ENCODE results near the gene SPATS1.
"Not testable (repeated sequence)": the region's sequence is repeated elsewhere in the genome, so short reads cannot be mapped to it uniquely, and the experiment has no call there.

The SPATS1 gene

DNA sequence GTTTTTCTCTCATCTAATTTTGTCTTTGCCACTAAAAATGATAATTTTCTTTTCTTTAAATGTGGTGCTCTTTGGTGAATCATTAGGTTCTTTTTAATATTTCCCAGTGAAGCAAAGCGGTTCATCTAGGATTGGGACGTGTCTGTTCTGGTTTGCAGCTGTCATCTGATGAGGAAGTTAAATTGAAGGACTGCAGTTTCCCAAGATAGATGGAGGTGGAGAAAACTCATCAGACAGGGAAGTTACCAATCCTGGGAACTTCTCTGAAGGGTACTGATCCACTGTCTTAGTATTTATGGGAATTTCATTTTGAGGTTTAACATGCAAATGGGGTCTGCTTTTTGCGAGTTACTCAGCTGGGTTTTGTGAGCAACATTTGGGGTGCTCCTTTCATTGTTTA is 26.9 kb upstream of the SPATS1 start:
- ATAC-seq: no peak
- no peak for TF ChIP-seq RARB (CRISPR knock-in tag; IDR thresholded peaks at IDR 0.05)

DNA sequence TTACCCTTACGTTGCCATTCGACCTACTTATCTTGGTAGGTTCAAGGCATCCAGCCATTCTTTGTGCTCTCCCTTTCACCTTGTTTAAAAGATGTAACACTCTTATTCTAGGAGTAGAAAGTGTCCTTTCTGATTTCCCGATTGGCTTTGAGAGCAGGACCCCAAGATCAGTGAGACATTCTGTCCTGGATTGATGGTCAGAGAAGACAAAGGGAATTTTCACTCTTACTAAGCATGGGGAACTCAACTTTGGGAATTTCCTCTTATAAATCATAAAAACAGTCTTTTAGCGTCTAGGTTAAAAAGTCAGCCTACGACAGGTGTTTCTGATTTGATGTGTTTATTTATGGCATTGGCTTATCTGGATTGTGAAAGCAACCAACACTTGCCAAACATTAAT is 26.5 kb upstream of the SPATS1 start:
- TF ChIP-seq TCF4 (CRISPR knock-in tag; IDR thresholded peaks at IDR 0.05; ENCODE audit: borderline replicate concordance): no peak
- TF ChIP-seq ZC3H10 (CRISPR knock-in tag; IDR thresholded peaks at IDR 0.05): no peak
- TF ChIP-seq, protein P1, sequence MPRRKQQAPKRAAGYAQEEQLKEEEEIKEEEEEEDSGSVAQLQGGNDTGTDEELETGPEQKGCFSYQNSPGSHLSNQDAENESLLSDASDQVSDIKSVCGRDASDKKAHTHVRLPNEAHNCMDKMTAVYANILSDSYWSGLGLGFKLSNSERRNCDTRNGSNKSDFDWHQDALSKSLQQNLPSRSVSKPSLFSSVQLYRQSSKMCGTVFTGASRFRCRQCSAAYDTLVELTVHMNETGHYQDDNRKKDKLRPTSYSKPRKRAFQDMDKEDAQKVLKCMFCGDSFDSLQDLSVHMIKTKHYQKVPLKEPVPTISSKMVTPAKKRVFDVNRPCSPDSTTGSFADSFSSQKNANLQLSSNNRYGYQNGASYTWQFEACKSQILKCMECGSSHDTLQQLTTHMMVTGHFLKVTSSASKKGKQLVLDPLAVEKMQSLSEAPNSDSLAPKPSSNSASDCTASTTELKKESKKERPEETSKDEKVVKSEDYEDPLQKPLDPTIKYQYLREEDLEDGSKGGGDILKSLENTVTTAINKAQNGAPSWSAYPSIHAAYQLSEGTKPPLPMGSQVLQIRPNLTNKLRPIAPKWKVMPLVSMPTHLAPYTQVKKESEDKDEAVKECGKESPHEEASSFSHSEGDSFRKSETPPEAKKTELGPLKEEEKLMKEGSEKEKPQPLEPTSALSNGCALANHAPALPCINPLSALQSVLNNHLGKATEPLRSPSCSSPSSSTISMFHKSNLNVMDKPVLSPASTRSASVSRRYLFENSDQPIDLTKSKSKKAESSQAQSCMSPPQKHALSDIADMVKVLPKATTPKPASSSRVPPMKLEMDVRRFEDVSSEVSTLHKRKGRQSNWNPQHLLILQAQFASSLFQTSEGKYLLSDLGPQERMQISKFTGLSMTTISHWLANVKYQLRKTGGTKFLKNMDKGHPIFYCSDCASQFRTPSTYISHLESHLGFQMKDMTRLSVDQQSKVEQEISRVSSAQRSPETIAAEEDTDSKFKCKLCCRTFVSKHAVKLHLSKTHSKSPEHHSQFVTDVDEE (CRISPR knock-in tag; IDR thresholded peaks at IDR 0.05): no peak
- no peak for ATAC-seq

DNA sequence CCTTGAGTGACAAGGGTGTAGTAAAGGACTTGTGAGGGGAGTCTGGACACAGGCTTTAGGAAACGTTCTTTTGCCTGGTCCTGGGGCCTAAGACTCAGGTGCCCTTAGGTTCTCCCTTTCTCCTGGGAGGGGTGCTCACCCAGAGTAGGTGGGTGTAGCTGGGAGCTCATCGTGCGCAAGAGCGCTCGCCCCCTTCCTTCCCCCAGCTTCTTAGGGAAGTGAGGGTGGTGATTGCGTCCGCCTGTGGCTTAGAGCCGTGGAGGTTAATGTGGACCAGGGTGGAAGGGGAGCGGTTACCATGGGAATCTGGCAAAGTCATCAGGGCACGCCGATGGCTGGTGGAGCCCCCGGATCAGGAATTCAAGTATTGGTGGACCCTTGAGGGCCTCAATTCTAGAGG is 26.0 kb upstream of the SPATS1 start:
- TF ChIP-seq ZC3H10 (CRISPR knock-in tag; IDR thresholded peaks at IDR 0.05) (no peak), ISL1 (CRISPR knock-in tag; IDR thresholded peaks at IDR 0.05) (no peak), TCF4 (CRISPR knock-in tag; IDR thresholded peaks at IDR 0.05; ENCODE audit: borderline replicate concordance) (no peak), CSDC2 (CRISPR knock-in tag; IDR thresholded peaks at IDR 0.05) (no peak), ZNF565 (CRISPR knock-in tag; conservative IDR thresholded peaks at IDR 0.05; ENCODE audit: low read depth) (no peak)
- TF ChIP-seq, protein P2, sequence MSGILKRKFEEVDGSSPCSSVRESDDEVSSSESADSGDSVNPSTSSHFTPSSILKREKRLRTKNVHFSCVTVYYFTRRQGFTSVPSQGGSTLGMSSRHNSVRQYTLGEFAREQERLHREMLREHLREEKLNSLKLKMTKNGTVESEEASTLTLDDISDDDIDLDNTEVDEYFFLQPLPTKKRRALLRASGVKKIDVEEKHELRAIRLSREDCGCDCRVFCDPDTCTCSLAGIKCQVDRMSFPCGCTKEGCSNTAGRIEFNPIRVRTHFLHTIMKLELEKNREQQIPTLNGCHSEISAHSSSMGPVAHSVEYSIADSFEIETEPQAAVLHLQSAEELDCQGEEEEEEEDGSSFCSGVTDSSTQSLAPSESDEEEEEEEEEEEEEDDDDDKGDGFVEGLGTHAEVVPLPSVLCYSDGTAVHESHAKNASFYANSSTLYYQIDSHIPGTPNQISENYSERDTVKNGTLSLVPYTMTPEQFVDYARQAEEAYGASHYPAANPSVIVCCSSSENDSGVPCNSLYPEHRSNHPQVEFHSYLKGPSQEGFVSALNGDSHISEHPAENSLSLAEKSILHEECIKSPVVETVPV (CRISPR knock-in tag; IDR thresholded peaks at IDR 0.05): no peak
- TF ChIP-seq, protein P3, sequence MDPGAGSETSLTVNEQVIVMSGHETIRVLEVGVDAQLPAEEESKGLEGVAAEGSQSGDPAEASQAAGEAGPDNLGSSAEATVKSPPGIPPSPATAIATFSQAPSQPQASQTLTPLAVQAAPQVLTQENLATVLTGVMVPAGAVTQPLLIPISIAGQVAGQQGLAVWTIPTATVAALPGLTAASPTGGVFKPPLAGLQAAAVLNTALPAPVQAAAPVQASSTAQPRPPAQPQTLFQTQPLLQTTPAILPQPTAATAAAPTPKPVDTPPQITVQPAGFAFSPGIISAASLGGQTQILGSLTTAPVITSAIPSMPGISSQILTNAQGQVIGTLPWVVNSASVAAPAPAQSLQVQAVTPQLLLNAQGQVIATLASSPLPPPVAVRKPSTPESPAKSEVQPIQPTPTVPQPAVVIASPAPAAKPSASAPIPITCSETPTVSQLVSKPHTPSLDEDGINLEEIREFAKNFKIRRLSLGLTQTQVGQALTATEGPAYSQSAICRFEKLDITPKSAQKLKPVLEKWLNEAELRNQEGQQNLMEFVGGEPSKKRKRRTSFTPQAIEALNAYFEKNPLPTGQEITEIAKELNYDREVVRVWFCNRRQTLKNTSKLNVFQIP (CRISPR knock-in tag; IDR thresholded peaks at IDR 0.05; ENCODE audit: borderline replicate concordance, low read depth): no peak
- no peak for ATAC-seq

DNA sequence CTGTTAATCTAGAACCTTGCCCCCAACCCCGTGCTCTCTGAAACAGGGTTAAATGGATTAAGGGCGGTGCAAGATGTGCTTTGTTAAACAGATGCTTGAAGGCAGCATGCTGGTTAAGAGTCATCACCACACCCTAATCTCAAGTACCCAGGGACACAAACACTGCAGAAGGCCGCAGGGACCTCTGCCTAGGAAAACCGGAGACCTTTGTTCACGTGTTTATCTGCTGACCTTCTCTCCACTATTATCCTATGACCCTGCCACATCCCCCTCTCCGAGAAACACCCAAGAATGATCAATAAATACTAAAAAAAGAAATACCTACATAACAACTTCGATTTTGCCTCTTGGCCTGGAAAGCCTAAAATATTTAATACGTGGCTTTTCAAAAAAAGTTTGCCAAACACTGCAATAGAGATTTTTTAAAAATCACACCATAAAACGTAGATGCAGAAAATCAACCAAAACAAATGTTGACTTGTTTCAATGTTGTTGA is 25.3 kb upstream of the SPATS1 start:
- ATAC-seq: not testable (repeated sequence)

DNA sequence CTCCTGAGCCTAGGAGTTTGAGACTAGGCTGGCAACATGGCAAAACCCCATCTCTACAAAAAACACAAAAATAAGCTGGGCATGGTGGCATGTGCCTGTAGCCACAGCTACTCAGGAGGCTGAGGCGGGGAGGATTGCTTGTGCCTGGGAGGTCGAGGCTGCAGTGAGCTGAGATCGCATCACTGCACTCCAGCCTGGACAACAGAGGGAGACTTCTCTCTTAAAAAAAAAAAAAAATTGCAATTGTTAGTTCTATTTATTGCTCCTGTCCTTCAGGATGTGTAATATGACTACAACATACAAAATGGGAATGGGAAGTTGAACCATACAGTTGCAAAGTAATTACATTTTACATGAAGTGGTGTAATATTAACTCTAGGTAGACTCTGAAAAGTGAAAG is 21.2 kb upstream of the SPATS1 start:
- no peak for ATAC-seq
- TF ChIP-seq, protein P4, sequence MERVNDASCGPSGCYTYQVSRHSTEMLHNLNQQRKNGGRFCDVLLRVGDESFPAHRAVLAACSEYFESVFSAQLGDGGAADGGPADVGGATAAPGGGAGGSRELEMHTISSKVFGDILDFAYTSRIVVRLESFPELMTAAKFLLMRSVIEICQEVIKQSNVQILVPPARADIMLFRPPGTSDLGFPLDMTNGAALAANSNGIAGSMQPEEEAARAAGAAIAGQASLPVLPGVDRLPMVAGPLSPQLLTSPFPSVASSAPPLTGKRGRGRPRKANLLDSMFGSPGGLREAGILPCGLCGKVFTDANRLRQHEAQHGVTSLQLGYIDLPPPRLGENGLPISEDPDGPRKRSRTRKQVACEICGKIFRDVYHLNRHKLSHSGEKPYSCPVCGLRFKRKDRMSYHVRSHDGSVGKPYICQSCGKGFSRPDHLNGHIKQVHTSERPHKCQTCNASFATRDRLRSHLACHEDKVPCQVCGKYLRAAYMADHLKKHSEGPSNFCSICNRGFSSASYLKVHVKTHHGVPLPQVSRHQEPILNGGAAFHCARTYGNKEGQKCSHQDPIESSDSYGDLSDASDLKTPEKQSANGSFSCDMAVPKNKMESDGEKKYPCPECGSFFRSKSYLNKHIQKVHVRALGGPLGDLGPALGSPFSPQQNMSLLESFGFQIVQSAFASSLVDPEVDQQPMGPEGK (CRISPR knock-in tag; IDR thresholded peaks at IDR 0.05; ENCODE audit: borderline replicate concordance): no peak
- TF ChIP-seq ZNF70 (CRISPR knock-in tag; IDR thresholded peaks at IDR 0.05) (no peak), ESRRG (CRISPR knock-in tag; IDR thresholded peaks at IDR 0.05) (no peak), OSR1 (CRISPR knock-in tag; IDR thresholded peaks at IDR 0.05) (no peak), ISL1 (CRISPR knock-in tag; IDR thresholded peaks at IDR 0.05) (no peak), ZNF8 (CRISPR knock-in tag; IDR thresholded peaks at IDR 0.05) (no peak), TCF4 (CRISPR knock-in tag; IDR thresholded peaks at IDR 0.05; ENCODE audit: borderline replicate concordance) (no peak), PPARA (CRISPR knock-in tag; IDR thresholded peaks at IDR 0.05; ENCODE audit: borderline replicate concordance) (no peak), SNAI2 (CRISPR knock-in tag; IDR thresholded peaks at IDR 0.05) (no peak)
- TF ChIP-seq, protein P1 (CRISPR knock-in tag; IDR thresholded peaks at IDR 0.05): no peak

Data from SK-N-SH treated with all-trans-retinoic acid at 6 μM for 48 hours (cell line).